Endothelial cell (in vitro differentiated cells): ENCODE data around the gene PRRT2. TPM values are rescaled to one million over a fixed set of nuclear protein-coding genes. Genes with fewer than 3 reads are reported as not detected.

Source experiments
- DNase-seq: peaks from one replicate; pipeline ENCODE4 v3.0.0; 2021; ENCODE audit warnings: low spot score
- H3K27ac Mint-ChIP-seq: one replicate; pipeline ENCODE4 v1.8.0; 2021; ENCODE audit warnings: mixed read lengths, inconsistent platforms; ENCODE audit not compliant: unreplicated experiment
- H3K27me3 Mint-ChIP-seq: one replicate; pipeline ENCODE4 v1.8.0; 2021; ENCODE audit warnings: mild to moderate bottlenecking, moderate library complexity, mixed read lengths, inconsistent platforms; ENCODE audit not compliant: unreplicated experiment
- H3K36me3 Mint-ChIP-seq: one replicate; pipeline ENCODE4 v1.8.0; 2021; ENCODE audit warnings: mild to moderate bottlenecking, low read depth, mixed read lengths, inconsistent platforms; ENCODE audit not compliant: unreplicated experiment
- H3K4me1 Mint-ChIP-seq: one replicate; pipeline ENCODE4 v1.8.0; 2021; ENCODE audit warnings: mild to moderate bottlenecking, mixed read lengths, inconsistent platforms; ENCODE audit not compliant: unreplicated experiment
- H3K4me3 Mint-ChIP-seq: one replicate; pipeline ENCODE4 v1.8.0; 2021; ENCODE audit warnings: mild to moderate bottlenecking, mixed read lengths, inconsistent platforms; ENCODE audit not compliant: unreplicated experiment
- H3K9me3 Mint-ChIP-seq: one replicate; pipeline ENCODE4 v1.8.0; 2021; ENCODE audit warnings: mixed read lengths, inconsistent platforms; ENCODE audit not compliant: unreplicated experiment
- total RNA-seq: library from RNA; stranded (reverse); fragmentation: NEBNext Ultra II Directional; extraction: Animal tissue kit (Norgen Biotek cat#: 25700); gene quantifications from one replicate; pipeline ENCODE4 v1.2.1, GENCODE V29; 2021; ENCODE audit not compliant: unreplicated experiment
- TF ChIP-seq, protein P1 (sequence below): fragments of 200-600 bp; sonication (generic); IDR thresholded peaks from one replicate; pipeline ENCODE4 v1.5.0; 2021; ENCODE audit warnings: antibody characterized with exemption; ENCODE audit not compliant: unreplicated experiment

PRRT2 gene
- total RNA-seq, 1 donor from 2014 or later: 15.0 TPM

GRCh38 chr16:29858974-29859373 is 47.0 kb downstream of the PRRT2 start:
- Mint-ChIP-seq H3K4me1 (peaks cover 16% of the 10 kb centered on the region), H3K9me3 (no peaks in the 10 kb centered on the region), H3K36me3 (peaks cover 11% of the 10 kb centered on the region), H3K27ac (no peak overlapping the region), H3K27me3 (peaks cover 12% of the 10 kb centered on the region), H3K4me3 (no peak overlapping the region)
- TF ChIP-seq, protein P1, sequence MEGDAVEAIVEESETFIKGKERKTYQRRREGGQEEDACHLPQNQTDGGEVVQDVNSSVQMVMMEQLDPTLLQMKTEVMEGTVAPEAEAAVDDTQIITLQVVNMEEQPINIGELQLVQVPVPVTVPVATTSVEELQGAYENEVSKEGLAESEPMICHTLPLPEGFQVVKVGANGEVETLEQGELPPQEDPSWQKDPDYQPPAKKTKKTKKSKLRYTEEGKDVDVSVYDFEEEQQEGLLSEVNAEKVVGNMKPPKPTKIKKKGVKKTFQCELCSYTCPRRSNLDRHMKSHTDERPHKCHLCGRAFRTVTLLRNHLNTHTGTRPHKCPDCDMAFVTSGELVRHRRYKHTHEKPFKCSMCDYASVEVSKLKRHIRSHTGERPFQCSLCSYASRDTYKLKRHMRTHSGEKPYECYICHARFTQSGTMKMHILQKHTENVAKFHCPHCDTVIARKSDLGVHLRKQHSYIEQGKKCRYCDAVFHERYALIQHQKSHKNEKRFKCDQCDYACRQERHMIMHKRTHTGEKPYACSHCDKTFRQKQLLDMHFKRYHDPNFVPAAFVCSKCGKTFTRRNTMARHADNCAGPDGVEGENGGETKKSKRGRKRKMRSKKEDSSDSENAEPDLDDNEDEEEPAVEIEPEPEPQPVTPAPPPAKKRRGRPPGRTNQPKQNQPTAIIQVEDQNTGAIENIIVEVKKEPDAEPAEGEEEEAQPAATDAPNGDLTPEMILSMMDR: no peak
- no peak for DNase-seq

- TF ChIP-seq, protein P1: no peak
- H3K9me3 Mint-ChIP-seq: no peaks in the 10 kb centered on the region
- H3K4me3 Mint-ChIP-seq: no peak overlapping the region
- peaks cover 13% of the 10 kb centered on the region for H3K27me3 Mint-ChIP-seq
- H3K4me1 Mint-ChIP-seq: peaks cover 16% of the 10 kb centered on the region
- H3K27ac Mint-ChIP-seq: no peak overlapping the region
- peaks cover 11% of the 10 kb centered on the region for H3K36me3 Mint-ChIP-seq
- no peak for DNase-seq
These were observed 48.2 kb downstream of the PRRT2 start for GRCh38 chr16:29860218-29860617.

DNA sequence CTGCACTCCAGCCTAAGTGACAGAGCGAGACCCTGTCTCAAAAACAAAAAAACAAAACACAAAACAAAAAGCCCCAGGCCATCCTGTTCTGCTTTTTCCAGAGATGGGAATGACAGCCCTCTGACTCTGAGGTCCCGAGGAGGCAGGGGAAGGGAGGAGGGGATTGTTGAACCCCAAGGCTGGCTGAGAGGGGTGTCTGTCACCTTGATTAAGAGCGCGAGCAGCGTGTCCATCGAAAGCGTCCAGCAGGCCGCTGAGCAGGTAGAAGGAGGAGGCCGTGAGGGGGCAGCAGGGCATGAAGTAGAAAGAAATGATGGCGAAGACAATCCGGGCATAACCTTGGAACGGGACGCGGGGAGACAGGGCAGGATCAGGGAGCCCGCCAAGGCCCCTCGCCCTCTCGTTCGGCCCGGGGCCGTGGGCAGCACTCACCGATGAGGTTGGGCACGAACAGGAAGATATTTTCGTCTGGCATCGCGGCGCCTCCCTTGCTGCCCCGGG is 50.4 kb downstream of the PRRT2 start:
- Mint-ChIP-seq H3K4me3 (peak overlapping the region; percentile 97), H3K4me1 (peaks cover 16% of the 10 kb centered on the region), H3K27me3 (peaks cover 13% of the 10 kb centered on the region), H3K36me3 (peaks cover 11% of the 10 kb centered on the region), H3K27ac (peak overlapping the region; percentile 76), H3K9me3 (no peaks in the 10 kb centered on the region)
- TF ChIP-seq, protein P1: no peak
- DNase-seq: peak; percentile 21

DNA sequence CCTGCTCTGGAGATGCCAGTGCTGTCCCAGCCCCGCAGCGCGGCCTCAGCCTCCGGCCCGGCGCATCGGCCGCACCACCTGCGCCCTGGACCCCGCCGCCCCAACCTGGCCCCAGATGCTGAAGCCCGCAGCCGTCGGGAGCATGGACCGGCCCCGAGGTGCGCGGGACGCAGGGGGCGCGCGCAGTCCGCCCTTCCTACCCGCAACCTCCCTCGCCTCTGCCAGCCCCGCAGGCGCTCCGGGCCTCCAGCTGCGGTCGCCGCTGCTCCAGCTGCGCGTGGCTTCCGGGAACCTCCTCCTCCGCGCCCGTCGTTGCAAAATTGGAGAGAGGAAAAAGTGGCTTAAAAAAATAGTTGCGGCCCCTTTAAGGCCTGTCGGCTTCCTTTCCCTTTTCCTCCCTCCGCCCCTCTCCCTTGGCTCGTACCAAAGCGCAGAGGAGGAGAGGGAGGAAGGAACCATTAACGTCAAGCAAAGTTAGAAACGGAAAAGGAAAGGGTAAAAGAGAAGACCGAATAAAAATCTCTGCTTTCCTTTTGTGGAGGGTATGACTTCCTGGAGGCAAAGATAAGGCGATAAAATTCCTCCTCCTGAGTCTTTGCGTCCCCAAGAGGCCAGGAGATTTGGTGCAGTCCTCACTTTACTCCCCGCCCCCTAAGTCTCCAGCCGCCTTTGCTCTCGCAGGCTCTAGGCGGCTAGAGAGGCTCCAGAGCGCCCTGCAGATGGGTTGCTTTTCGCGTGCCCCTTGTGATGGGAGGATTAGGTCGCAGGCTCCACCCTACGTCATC is 51.1 kb downstream of the PRRT2 start, which contains the start of gene CDIPT:
Gene CDIPT (minus strand): TSS at position 343 of the 785 bp plus-strand sequence. CDS start 369 bp downstream, outside the sequence.
- peaks cover 16% of the 10 kb centered on the region for H3K4me1 Mint-ChIP-seq
- no peaks in the 10 kb centered on the region for H3K9me3 Mint-ChIP-seq
- TF ChIP-seq, protein P1: no peak
- peak; percentile 86 for DNase-seq
- peaks cover 13% of the 10 kb centered on the region for H3K27me3 Mint-ChIP-seq
- H3K4me3 Mint-ChIP-seq: peak within 1 kb of the TSS; percentile 97
- H3K36me3 Mint-ChIP-seq: peaks cover 11% of the 10 kb centered on the region
- H3K27ac Mint-ChIP-seq: peak within 1 kb of the TSS; percentile 98

DNA sequence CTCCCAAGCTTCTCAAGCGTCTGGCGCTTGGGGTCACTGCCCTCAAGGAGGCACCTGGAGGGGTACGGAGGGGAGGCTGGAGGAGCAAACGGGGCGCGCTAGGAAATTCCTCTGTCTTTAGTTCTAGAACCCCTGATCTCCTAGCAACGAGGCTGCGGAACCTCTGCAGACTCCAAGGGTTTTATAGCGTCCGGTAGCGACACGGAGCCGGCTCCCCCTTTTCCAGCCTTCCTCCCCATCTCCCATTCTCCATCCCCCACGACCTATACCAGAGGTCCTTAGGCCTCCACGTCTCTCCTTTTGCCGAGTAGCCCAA is 51.6 kb downstream of the PRRT2 start:
- H3K9me3 Mint-ChIP-seq: no peaks in the 10 kb centered on the region
- peaks cover 7% of the 10 kb centered on the region for H3K36me3 Mint-ChIP-seq
- peaks cover 16% of the 10 kb centered on the region for H3K4me1 Mint-ChIP-seq
- peak overlapping the region; percentile 89 for H3K4me3 Mint-ChIP-seq
- no peak for DNase-seq
- peaks cover 11% of the 10 kb centered on the region for H3K27me3 Mint-ChIP-seq
- TF ChIP-seq, protein P1: no peak
- no peak overlapping the region for H3K27ac Mint-ChIP-seq
